K562 (cell line): ENCODE measurements around the gene NAIF1. TPM values are rescaled to one million over a fixed set of nuclear protein-coding genes. Genes with fewer than 3 reads are reported as not detected.

Experiments
- CEBPB ChIP-seq: fragments of 450-650 bp; IDR thresholded peaks from 2 replicates; pipeline ENCODE4 v1.6.1; 2016; ENCODE audit warnings: missing genetic modification characterization, missing compliant biosample characterization
- CREBBP ChIP-seq: IDR thresholded peaks from one replicate; pipeline ENCODE4 v1.6.1; 2012; ENCODE audit warnings: low read depth, mild to moderate bottlenecking, control low read depth, inconsistent platforms, low read length
- CREM ChIP-seq: IDR thresholded peaks from 2 replicates; pipeline ENCODE4 v1.6.1; 2014; ENCODE audit warnings: antibody characterized with exemption, low read depth
- E2F4 ChIP-seq: sonication (generic); formaldehyde crosslinking; IDR thresholded peaks from 2 replicates; pipeline ENCODE4 v1.8.0; 2022; ENCODE audit warnings: mild to moderate bottlenecking, low read depth, missing genetic modification reagents
- HNRNPL ChIP-seq: fragments of 200-400 bp; formaldehyde crosslinking; IDR thresholded peaks from 2 replicates; pipeline ENCODE4 v1.6.1; 2017; ENCODE audit warnings: low read depth, mild to moderate bottlenecking, low read length
- L3MBTL2 ChIP-seq: fragments of 450-650 bp; IDR thresholded peaks from 2 replicates; pipeline ENCODE4 v1.6.1; 2016; ENCODE audit warnings: mild to moderate bottlenecking, moderate library complexity
- MEF2D ChIP-seq: conservative IDR thresholded peaks from 2 replicates; pipeline ENCODE4 v1.6.1; 2016; ENCODE audit warnings: low read depth, missing genetic modification characterization, missing compliant biosample characterization
- MIER1 ChIP-seq: fragments of 450-650 bp; IDR thresholded peaks from 2 replicates; pipeline ENCODE4 v1.6.1; 2016; ENCODE audit warnings: antibody characterized with exemption, mild to moderate bottlenecking, low read depth
- MLX ChIP-seq, 2 experiments: fragments of 450-650 bp in 1 of 2; sonication (generic) in 1 of 2; formaldehyde crosslinking; conservative IDR thresholded peaks; 2 replicates each; pipeline versions ENCODE4 v1.4.0 to v1.8.1; 2020 to 2022; ENCODE audit warnings: mild to moderate bottlenecking in 1 of 2, missing genetic modification reagents in 1 of 2
- NFATC3 ChIP-seq: fragments of 450-650 bp; IDR thresholded peaks from 2 replicates; pipeline ENCODE4 v1.6.1; 2017; ENCODE audit warnings: mild to moderate bottlenecking
- POLR3G ChIP-seq: IDR thresholded peaks from 2 replicates; pipeline ENCODE4 v1.6.1; 2011; ENCODE audit not compliant: insufficient read length, insufficient replicate concordance; ENCODE audit errors: extremely low read depth
- SMAD2 ChIP-seq: fragments of 150-350 bp; IDR thresholded peaks from 2 replicates; pipeline ENCODE4 v1.6.1; 2014; ENCODE audit warnings: low read depth, mild to moderate bottlenecking, low read length
- SMARCA4 ChIP-seq: fragments of 450-650 bp; IDR thresholded peaks from 2 replicates; pipeline ENCODE4 v1.6.1; 2016
- SMARCE1 ChIP-seq: fragments of 450-650 bp; IDR thresholded peaks from 2 replicates; pipeline ENCODE4 v1.7.1; 2016; ENCODE audit warnings: mild to moderate bottlenecking
- SRSF7 ChIP-seq: fragments of 200-400 bp; formaldehyde crosslinking; optimal IDR thresholded peaks from 2 replicates; pipeline ENCODE3; 2017; ENCODE audit warnings: mild to moderate bottlenecking, low read depth, low read length
- TGIF2 ChIP-seq: sonication (generic); formaldehyde crosslinking; IDR thresholded peaks from 2 replicates; pipeline ENCODE4 v1.8.1; 2022; ENCODE audit warnings: mild to moderate bottlenecking, missing genetic modification reagents, moderate library complexity
- TRIM24 ChIP-seq, 2 experiments: fragments of 450-650 bp; IDR thresholded peaks; 2 replicates each; pipeline ENCODE4 v1.6.1; 2016
- XRCC4 ChIP-seq: IDR thresholded peaks from one replicate; pipeline ENCODE4 v1.6.1; 2011; ENCODE audit not compliant: insufficient read depth, insufficient read length; ENCODE audit errors: extremely low read depth
- ZC3H11A ChIP-seq: IDR thresholded peaks from 2 replicates; pipeline ENCODE4 v1.6.1; 2012; ENCODE audit warnings: low read depth, low read length, improper control_type of control experiment
- ZFPM2 ChIP-seq: fragments of 250-450 bp; sonication (Bioruptor Pico); IDR thresholded peaks from 2 replicates; pipeline ENCODE4 v1.5.1; 2022; ENCODE audit warnings: mild to moderate bottlenecking
- ZNF165 ChIP-seq: fragments of 250-450 bp; sonication (Bioruptor Pico); IDR thresholded peaks from 2 replicates; pipeline ENCODE4 v1.4.0; 2020; ENCODE audit warnings: borderline replicate concordance
- ZNF282 ChIP-seq: sonication (generic); formaldehyde crosslinking; IDR thresholded peaks from 2 replicates; pipeline ENCODE4 v1.8.1; 2023; ENCODE audit warnings: missing genetic modification reagents
- ZNF589 ChIP-seq: fragments of 200-800 bp; sonication (Bioruptor generic); IDR thresholded peaks from 2 replicates; pipeline ENCODE4 v1.6.1; 2016; ENCODE audit warnings: low read depth, missing genetic modification characterization, missing compliant biosample characterization
- ZNF740 ChIP-seq, 3 experiments: fragments of 200-800 bp in 1 of 3; sonication (Bioruptor generic) in 1 of 3; sonication (generic) in 1 of 3; formaldehyde crosslinking in 1 of 3; IDR thresholded peaks; 2 replicates each; pipeline versions ENCODE4 v1.6.1 to v1.8.0; 2016 to 2022; ENCODE audit warnings: mild to moderate bottlenecking in 2 of 3, missing compliant biosample characterization in 2 of 3, missing genetic modification characterization in 2 of 3, missing genetic modification reagents in 1 of 3
- ZNF76 ChIP-seq: fragments of 250-450 bp; sonication (Bioruptor Pico); IDR thresholded peaks from 2 replicates; pipeline ENCODE4 v1.4.0; 2020; ENCODE audit warnings: mild to moderate bottlenecking, moderate library complexity, borderline replicate concordance
- ZNF785 ChIP-seq: fragments of 250-450 bp; sonication (Bioruptor Pico); IDR thresholded peaks from 2 replicates; pipeline ENCODE4 v1.4.0; 2020; ENCODE audit warnings: mild to moderate bottlenecking
- polyA plus RNA-seq, 8 experiments: library from polyadenylated mRNA; depleted of rRNA in 4 of 8; stranded (reverse) in 5 of 8; unstranded in 3 of 8; fragments of >200 nt; fragmentation: Nextera tagmentation in 2 of 8; fragmentation: Illumina TruSeq in 1 of 8; extraction: Ambion mirVana in 2 of 8; extraction: Trizol in 1 of 8; gene quantifications; 2 replicates each; pipeline versions ENCODE4 v1.2.1 to v1.2.3, GENCODE V29; 2011 to 2014; ENCODE audit warnings: inconsistent platforms in 1 of 8, missing spikeins in 1 of 8
- total RNA-seq, 7 experiments: library from RNA; depleted of rRNA in 6 of 7; stranded (reverse); fragments of >200 nt in 6 of 7; fragmentation: Illumina TruSeq in 2 of 7; extraction: Trizol in 2 of 7; gene quantifications; 2 replicates each; pipeline versions ENCODE4 v1.2.1 to v1.2.3, GENCODE V29; 2011 to 2021; ENCODE audit warnings: low replicate concordance in 1 of 7

Gene NAIF1
- total and polyA plus RNA-seq, 9 of the 15 experiments (the other 6 are each of a cell fraction or from before 2014, with no cell fraction given): 4.8 to 26.6 (median 17.2) TPM

GRCh38 chr9:128096616-128097536, 29.8 kb upstream of the NAIF1 start (continued):
- TF ChIP-seq ZNF589 (CRISPR knock-in tag): no peak
- 0 out of 2 replicates have a peak, but pooled peaks have one; percentile 34 for TF ChIP-seq SMARCE1
- TF ChIP-seq ZNF76: no peak
- TF ChIP-seq CREBBP: no peak
- TF ChIP-seq NFATC3: no peak
- no peak for TF ChIP-seq XRCC4
- TF ChIP-seq CREM: peak; percentile 25; the same call in 1 of the 2 replicates
- TF ChIP-seq ZFPM2 (CRISPR knock-in tag): no peak
- no peak for TF ChIP-seq MEF2D (tag)
- peak; percentile 15; the same call in 1 of the 2 replicates for TF ChIP-seq SMARCA4
- no peak for TF ChIP-seq ZNF165
- no peak for TF ChIP-seq TGIF2
- TF ChIP-seq MLX (CRISPR knock-in tag; conservative IDR thresholded peaks at IDR 0.05): no peak
- TF ChIP-seq MIER1: no peak
- TF ChIP-seq HNRNPL: no peak
- no peak for TF ChIP-seq ZNF282 (CRISPR knock-in tag)
- TF ChIP-seq L3MBTL2: 0 out of 2 replicates have a peak, but pooled peaks have one; percentile 13
- TF ChIP-seq POLR3G: no peak
- TF ChIP-seq CEBPB (tag): no peak; the same call in 1 of the 2 replicates
- no peak for TF ChIP-seq ZC3H11A
- no peak for TF ChIP-seq E2F4 (CRISPR knock-in tag)
- no peak for TF ChIP-seq ZNF785 (CRISPR knock-in tag)
- TF ChIP-seq TRIM24 (IDR thresholded peaks at IDR 0.05): no peak
- no peak for TF ChIP-seq ZNF740 (CRISPR knock-in tag; IDR thresholded peaks at IDR 0.05)
- no peak for TF ChIP-seq ZNF740 (tag; IDR thresholded peaks at IDR 0.05)
- no peak for TF ChIP-seq SRSF7
- TF ChIP-seq SMAD2: no peak
